Epithelial cell of prostate (primary cell): ENCODE results near the gene TTYH3.
"Not testable (repeated sequence)": the region's sequence is repeated elsewhere in the genome, so short reads cannot be mapped to it uniquely, and the experiment has no call there.

Experiments used
- DNase-seq: peaks from one replicate; pipeline ENCODE4 v3.0.0-alpha.2; 2011; ENCODE audit warnings: low read depth, low spot score
- H3K27ac ChIP-seq: fragments of 450-650 bp; 2 replicates; pipeline ENCODE4 v1.5.1; 2017; ENCODE audit warnings: mild to moderate bottlenecking

TTYH3 gene

DNA sequence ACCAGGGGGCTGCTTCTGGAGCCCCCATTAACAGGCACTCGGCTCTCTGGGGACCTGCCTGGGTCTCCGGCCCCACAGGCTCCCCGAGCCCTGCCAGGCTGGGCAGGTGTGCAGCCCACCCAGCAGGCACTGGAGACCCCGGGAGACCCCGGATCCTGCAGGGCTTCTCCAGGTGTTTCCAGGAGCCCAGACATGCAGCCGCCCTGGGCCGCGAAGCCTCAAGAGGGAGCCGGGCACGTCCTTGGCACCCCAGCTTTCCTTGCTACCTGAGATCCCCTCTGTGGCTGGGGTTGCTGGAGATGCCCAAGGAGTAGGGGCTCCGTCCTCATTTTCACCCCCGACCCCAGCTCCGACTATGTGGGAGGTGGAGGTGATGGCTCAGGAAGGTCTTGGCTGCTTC lies 48.5 kb downstream of the TTYH3 start:
- H3K27ac ChIP-seq = no peak overlapping the region
- no peak for DNase-seq

DNA sequence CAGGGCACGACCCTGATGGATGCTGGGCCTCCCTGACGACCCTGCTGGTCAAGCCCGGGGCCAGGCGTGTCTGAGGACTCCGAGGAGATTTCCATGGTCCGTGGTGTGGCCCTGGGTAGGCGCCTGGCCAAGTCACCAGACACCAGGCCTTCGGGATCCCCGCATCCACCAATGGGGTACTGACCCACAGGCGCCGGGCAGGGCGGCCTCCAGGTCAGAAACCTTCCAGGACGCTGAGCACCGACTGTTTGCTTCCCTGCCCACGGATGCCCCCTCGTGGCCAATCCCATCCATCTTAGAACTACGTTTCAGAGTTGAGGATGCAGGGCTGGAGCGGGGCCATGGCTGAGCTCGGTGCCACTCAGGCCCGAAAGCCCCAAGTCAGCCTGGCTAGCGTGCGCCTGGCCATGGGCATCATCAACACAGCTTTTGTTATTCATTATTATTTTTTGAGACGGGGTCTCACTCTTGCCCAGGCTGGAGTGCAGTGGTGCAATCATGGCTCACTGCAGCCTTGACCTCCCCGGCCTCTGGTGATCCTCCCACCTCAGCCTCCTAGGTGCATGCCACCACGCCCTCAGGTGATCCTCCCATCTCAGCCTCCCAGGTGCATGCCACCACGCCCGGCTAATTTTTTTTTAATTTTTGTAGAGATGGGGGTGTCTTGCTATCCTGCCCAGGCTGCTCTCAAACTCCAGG lies 49.2 kb downstream of the TTYH3 start:
- H3K27ac ChIP-seq = no peak overlapping the region
- no peak for DNase-seq

DNA sequence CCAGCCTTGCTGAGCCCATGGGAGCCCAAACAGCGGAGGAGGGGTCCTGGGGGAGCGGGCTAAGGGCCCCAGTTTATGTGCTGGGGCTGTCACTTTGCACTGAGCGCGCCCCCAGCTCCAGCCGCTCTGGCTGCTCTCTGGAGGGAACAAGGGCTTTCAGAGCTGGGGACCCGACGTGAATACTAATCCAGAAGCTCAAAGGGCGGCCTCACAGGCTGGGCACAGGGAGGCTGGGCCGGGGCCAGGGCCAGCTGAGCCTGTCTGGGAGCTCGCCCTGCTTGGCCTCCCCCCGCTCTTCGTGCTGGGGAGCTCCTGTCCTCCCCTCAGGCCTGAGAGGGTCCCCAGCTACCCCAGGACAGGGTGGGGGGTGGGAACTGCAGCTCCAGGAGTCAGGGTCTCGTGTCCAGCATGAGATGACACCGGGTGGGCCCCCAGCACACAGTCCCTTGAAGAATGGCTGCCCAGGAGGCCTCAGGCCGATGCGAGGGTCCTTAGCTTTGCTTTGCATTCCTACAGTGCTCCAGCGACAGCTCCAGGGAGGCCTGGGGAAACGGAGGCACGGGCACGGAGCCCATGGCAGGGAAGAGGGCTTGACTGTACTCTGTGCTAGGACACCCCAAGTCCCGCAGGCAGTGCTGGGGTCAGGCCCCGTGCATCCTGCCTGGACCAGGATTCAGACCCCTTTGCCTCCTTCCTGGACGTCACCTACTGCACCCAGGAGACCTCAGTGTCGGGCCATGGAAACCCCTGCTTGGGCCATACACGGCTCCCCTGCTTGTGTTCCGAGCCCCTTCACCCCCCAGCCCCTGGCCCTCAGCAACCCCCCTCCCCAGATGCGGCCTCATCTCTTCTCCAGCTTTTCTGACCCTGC lies 50.4 kb downstream of the TTYH3 start:
- no peak overlapping the region for H3K27ac ChIP-seq
- DNase-seq = no peak

DNA sequence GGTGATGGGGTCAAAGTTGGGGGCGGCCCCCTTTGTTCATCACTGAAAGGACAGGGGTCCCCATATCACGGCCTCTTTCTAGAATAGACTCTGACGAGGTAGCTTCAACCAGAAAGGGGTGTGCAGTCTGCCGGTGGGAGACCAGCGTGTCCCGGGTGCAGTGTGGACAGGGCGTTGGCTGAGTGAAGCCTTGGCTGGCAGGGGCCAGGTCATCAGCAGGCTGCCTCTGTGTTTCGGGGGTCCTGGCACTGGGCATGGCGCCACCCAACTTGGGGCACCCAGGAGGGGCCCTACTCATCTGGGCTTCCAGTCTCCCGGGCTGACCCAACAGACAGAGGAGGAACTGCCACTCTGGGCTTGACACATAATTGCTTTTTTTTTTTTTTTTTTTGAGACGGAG lies 52.7 kb downstream of the TTYH3 start:
- no peak overlapping the region for H3K27ac ChIP-seq
- DNase-seq = no peak

DNA sequence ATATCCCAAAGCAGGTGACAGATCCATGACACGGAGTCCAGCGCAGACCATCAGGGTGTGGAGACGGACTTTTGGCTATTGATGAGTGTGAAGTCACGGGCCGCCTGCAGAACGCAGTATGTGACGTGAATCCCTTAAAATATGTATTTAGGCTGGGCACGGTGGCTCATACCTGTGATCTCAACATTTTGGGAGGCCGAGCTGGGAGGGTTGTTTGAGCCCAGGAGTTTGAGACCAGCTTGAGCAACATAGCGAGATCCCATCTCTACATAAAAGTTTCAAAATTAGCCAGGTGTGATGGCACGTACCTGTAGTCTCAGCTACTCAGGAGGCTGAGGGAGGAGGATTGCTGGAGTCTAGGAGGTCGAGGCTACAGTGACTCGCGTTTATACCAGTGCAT lies 54.3 kb downstream of the TTYH3 start:
- no peak for DNase-seq
- H3K27ac ChIP-seq = no peak overlapping the region

DNA sequence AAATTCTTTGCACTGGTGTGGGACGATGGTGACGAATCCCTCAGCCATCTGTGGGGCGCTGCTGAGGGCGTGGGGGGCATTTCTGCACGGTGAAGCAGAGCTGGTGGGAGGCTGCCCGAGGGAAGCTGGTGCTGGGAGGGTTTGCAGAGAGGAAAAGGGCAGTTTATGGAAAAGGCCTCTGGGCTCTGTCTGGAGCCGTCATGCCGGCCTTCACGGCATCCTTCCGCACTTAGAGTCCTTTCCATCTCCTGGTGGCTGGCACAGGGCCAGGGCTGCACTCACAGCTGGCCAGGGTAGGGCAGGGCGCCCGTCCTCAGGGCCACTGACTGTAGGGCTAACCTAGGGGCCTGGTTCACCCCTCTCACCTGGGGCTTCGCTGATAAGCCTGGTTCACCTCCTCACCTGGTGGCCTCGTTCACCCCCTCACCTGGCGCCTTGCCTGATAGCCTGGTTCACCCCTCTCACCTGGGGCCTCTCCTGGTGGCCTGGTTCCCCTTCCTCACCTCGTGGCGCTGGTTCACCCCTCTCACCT lies 55.6 kb downstream of the TTYH3 start:
- no peak overlapping the region for H3K27ac ChIP-seq
- DNase-seq = no peak

DNA sequence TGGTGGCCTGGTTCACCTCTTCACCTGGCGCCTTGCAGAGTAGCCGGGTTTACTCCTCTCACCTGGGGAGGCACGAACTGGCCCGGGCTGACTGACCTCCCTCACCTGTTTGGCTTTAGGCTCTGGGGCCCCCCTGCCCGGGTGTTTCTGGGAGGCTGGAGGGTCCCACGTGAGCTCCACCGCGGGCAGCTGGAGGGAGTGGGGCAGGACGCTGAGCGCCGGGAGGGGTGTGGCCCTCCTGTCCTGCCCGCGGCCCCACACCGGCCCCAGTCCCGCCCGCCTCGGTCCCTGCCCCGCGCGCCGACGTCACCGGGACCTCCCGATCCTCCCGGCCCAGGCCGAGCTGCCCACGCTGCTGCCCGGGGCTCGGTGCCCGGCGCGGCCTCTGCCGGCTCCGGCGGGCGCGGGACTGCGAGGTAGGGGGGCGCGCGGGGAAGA lies 56.1 kb downstream of the TTYH3 start, which contains the start of gene AMZ1:
TSS of gene AMZ1 (plus strand) at position 322 of the 438 bp plus-strand sequence. CDS start 12,250 bp downstream, outside the sequence.
- no peak within 1 kb of the TSS for H3K27ac ChIP-seq
- no peak for DNase-seq

DNA sequence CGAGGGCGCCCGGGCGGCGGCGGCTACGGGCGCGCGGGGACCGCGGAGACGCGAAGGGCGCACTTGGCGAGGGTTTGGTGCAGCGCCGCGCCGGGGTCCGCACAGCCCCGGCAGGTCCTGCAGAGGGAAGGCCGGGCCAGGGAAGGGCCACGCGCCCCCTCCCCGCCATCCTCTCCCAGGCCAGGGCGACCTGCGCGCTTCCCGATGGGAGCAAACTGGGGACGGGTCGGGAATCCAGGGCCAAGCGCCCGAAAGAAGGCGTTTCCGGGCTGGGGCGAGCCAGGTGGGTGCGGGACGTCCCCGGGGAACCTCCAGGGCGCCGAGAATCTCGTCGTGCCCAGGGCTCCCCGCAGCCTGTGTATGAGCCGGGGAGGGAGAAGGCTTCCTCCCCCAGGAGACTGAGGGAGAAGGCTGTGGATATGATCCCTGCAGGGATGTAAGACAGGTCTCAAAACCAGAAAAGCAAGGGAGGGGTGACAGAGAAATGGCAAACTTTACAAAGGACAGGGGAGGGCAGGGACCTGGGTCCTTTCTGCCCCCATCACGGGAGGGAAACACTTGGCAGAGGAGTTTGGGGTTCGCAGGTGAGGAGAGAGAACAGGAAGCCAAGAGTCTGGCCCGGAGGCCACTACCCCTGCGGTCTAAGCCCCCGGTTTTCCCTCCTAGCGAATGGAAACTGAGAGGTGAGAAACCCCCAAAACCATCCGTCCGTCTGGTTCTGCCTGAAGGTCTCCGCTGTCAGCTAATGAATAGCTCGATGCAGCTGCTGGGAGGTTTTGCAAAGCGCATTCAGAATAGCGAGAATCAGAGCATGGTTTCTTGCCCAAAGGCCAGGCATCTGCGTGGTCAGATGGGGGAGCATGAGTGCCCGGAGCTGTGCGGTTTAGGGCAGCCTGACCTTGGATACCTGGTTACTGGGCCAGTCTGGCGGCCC lies 56.9 kb downstream of the TTYH3 start:
- DNase-seq = no peak
- no peak overlapping the region for H3K27ac ChIP-seq

DNA sequence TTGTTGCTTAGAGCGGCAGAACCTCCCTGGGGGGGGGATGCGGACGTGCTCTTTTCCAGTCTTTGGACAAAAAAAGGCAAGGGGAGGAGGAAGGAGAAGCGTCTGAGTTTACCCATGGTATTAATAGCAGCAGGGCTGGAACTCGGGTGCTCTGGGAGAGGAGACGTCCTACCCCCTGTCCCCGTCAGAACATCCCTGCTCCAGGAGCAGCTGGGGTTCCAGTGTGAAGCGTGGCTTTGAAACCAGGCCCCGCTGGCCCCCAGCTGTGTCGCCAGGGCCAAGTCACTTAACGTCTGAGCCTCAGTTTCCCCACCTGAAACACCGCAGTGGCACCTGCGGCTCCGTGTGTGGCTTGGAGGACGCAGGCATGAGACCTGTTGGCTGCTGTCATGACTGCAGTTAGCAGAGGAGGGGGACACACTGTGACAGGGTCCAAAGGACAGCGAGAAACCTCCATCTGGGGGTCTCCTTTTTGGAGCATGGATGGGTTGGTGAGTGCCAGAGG lies 57.6 kb downstream of the TTYH3 start:
- no peak overlapping the region for H3K27ac ChIP-seq
- no peak for DNase-seq

DNA sequence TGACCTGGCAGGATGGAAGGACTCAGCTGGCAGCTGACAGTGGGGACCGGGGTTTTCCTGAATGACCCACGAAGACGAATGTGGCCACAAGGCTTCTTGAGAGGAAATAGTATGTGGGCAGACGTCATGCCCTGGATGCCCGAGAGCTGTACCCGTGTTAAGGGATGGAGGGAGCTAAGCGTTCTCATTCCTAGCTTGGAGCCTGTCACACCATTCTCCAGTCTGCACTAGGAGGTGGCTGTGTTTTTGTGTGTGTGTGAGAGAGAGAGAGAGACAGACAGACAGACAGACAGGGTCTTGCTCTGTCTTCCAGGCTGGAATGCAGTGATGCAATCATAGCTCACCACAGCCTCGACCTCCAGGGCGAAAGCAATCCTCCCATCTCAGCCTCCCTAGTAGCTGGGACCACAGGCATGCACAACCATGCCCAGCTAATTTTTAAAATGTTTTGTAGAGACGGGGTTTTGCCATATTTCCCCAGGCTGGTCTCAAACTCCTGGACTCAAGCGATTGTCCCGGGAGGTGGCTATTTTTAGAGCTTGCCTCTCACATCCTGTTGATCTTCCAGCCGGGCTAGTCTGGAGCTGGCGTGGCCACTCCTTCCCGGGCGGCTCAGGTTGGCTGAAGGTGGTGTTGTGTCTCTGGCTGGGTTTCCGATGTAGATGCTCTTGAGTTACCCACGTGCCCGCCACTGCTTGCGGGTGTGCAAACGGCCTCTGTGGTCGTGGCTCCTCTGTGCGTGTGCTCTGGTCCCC lies 58.3 kb downstream of the TTYH3 start:
- H3K27ac ChIP-seq = no peak overlapping the region

DNA sequence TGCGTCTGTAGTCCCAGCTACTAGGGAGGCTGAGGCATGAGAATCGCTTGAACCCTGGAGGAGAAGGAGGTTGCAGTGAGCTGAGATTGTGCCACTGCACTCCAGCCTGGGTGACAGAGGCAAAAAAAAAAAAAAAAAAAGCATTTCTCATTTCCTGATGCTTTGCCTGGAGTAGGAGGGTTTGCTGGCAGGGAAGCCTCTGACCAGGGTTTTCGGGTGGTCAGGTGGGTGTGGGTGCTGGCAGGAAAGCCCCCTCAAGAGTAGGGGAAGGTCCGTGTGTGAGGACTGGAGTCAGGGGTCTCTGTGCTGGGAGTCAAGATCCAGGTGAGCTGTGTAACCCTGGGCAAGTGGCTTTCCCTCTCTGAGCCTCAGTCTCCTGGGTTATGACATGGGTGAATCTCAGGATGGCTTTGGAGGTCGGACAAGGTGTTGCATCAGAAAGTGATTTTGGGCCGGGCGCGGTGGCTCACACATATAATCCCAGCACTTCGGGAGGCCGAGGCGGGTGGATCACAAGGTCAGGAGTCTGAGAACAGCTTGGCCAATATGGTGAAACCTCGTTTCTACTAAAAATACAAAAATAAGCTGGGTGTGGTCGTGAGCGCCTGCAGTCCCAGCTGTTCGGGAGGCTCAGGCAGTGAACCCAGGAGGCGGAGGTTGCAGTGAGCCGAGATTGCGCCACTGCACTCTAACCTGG lies 59.4 kb downstream of the TTYH3 start:
- no peak overlapping the region for H3K27ac ChIP-seq
- no peak for DNase-seq

More for the DNA sequence above, 58.3 kb downstream of the TTYH3 start:
- DNase-seq = no peak

DNA sequence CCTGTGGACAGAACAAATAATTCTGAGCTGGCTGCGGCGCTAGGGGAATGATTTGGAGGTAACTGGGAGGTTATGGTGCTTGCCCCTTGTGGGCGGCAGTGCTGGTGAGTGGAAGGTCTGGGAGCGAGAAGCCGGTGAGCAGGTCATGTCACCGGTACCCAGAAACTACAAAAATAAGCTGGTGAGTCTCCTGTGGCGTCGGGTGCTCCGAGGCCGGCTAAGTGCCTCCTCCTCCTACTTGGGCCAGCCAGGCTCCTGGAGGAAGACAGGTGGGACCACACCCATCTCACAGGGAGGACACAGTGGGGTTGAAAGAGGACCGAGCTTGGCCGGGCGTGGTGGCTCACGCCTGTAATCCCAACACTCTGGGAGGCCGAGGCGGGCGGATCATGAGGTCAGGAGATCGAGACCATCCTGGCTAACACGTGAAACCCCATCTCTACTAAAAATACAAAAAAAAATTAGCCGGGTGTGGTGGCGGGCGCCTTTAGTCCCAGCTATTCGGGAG lies 60.2 kb downstream of the TTYH3 start:
- not testable (repeated sequence) for H3K27ac ChIP-seq, DNase-seq

DNA sequence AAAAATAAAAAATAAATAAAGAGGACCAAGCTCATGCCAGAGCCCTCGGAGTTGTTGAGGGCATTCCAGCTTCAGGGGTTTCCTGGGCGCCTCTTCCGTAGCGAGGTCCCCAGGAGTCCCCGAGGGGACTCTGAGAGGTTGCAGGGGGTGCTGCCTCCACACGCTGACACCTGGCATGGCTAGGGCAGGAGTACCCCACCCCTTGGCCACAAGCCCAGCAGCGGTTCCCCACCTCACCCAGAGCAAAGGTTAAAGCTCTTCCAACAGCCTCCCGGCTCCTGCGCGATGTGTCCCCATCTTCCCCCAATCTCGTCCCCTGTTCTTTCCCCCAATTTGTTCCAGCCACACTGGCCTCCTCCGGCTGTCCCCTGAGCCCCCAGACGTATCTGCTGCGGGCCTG lies 60.8 kb downstream of the TTYH3 start:
- DNase-seq = no peak
- no peak overlapping the region for H3K27ac ChIP-seq

DNA sequence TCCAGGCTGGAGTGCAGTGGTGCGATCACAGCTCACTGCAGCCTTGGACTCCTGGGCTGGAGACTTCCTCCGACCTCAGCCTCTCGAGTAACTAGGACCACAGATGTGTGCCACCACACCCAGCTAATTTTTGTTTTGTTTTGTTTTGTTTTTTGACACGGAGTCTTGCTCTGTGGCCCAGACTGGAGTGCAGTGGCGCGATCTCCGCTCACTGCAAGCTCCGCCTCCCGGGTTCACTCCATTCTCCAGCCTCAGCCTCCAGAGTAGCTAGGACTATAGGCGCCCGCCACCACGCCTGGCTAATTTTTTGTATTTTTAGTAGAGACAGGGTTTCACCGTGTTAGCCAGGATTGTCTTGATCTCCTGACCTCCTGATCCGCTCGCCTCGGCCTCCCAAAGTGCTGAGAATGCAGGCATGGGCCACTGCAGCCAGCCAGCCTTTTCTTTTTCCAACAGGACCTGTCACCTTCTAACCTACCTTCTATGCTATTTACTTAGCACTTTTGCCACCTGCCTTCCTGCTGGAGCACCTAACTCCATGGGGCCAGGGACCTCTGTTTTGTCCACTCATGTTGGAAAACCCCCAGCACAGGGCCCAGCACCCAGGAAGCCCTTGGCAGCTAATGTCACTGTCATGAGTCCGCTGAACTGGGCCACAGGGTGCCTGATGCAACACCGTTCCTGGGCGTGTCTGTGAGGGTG lies 61.8 kb downstream of the TTYH3 start:
- H3K27ac ChIP-seq, DNase-seq: not testable (repeated sequence)

DNA sequence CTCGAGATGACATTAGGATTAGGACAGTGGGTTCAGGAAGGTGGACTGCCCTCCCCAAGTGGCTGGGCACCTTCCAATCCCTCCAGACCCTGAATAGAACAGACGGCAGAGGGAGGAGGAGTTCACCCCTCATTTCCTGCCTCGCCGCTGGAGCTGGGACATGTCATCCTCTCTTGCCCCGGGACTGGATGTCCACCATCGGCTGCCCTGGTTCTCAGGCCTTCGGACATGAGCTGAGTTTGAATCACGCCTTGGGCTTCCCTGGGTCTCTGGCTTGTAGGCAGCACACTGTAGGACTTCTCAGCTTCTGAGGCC lies 62.3 kb downstream of the TTYH3 start:
- DNase-seq, H3K27ac ChIP-seq: not testable (repeated sequence)

DNA sequence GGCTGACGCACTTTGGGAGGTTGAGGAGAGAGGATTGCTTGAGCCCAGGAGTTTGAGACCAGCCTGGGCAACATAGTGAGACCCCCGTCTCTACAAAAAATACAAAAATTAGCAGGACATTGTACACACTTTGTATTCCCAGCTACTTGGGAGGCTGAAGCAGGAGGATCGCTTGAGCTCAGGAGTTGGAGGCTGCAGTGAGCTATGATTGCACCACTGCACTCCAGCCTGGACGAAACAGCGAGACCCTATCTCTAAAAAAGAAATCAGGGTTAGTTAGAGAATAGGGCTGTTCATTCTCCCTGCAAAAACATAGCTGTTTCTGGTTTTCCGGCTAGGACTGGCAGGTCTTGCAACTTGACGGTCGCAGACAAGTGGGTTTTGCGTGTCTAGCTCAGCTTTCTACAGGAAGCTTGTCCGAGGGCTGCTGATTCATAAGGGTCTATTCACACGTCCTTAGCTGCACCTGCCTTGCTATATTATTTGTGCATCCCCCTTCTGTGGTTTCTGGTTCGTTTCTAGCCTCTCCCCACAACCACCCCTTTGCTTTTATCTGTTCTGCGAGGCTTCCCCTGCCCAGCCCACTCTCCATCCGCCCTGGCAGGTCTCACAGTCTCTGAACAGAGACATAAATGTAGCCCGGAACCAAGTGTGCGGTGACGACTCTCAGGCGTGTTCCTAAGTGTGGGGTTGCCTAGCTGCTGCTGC lies 66.9 kb downstream of the TTYH3 start:
- H3K27ac ChIP-seq = no peak overlapping the region
- no peak for DNase-seq

DNA sequence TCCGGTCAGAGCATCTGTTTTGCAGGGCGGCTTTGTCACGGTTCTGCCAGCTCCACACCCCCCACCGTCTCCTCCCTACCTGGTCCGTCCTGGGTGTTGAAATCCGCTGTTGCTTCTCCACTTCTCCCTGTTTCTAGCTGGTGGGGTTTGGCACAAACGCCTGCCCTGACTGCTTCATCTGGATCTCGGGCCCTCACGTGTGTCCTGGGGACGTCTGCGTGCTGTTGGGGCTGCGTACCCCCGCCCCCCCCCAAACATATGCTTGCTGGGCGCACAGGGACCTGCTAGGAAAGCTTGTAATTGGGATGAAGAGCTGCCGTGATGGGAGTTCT lies 67.5 kb downstream of the TTYH3 start:
- no peak overlapping the region for H3K27ac ChIP-seq
- no peak for DNase-seq
